K562 (cell line): ENCODE data around the gene SAT1. TPM values are rescaled to one million over a fixed set of nuclear protein-coding genes. Genes with fewer than 3 reads are reported as not detected.

ENCODE experiments used
- ATF1 ChIP-seq, 2 experiments: fragments of 450-650 bp in 1 of 2; IDR thresholded peaks; 2 replicates each; pipeline ENCODE4 v1.6.1; 2016; ENCODE audit warnings: missing compliant biosample characterization in 1 of 2, missing genetic modification characterization in 1 of 2
- BCLAF1 ChIP-seq, 2 experiments: fragments of 450-650 bp in 1 of 2; IDR thresholded peaks; 2 replicates each; pipeline ENCODE4 v1.6.1; 2011 to 2017; ENCODE audit warnings: low read depth in 2 of 2, antibody characterized with exemption in 1 of 2, borderline replicate concordance in 1 of 2, low read length in 1 of 2, mild to moderate bottlenecking in 1 of 2, mixed read lengths in 1 of 2; ENCODE audit not compliant: control insufficient read depth in 1 of 2
- CBX2 ChIP-seq: fragments of 200-600 bp; sonication (generic); IDR thresholded peaks from one replicate; pipeline ENCODE4 v1.6.1; 2012; ENCODE audit warnings: mild to moderate bottlenecking, low read length, inconsistent platforms; ENCODE audit not compliant: insufficient read depth, poor library complexity, severe bottlenecking
- GMEB1 ChIP-seq: fragments of 250-450 bp; sonication (Bioruptor Pico); IDR thresholded peaks from 2 replicates; pipeline ENCODE4 v1.4.0; 2020; ENCODE audit warnings: mild to moderate bottlenecking
- HMBOX1 ChIP-seq: sonication (generic); IDR thresholded peaks from 2 replicates; pipeline ENCODE4 v1.6.1; 2016
- KHSRP ChIP-seq: fragments of 450-650 bp; IDR thresholded peaks from 2 replicates; pipeline ENCODE4 v1.6.1; 2017
- PRDM10 ChIP-seq: fragments of 450-650 bp; IDR thresholded peaks from 2 replicates; pipeline ENCODE4 v1.6.1; 2018; ENCODE audit not compliant: partially characterized antibody
- UBTF ChIP-seq, 2 experiments: IDR thresholded peaks; 2 replicates each; pipeline ENCODE4 v1.6.1; 2012; ENCODE audit warnings: improper control_type of control experiment in 2 of 2, low read depth in 2 of 2, low read length in 2 of 2, borderline replicate concordance in 1 of 2
- XRCC4 ChIP-seq: IDR thresholded peaks from one replicate; pipeline ENCODE4 v1.6.1; 2011; ENCODE audit not compliant: insufficient read depth, insufficient read length; ENCODE audit errors: extremely low read depth
- ZBTB7A ChIP-seq: IDR thresholded peaks from 2 replicates; pipeline ENCODE4 v1.6.1; 2011; ENCODE audit warnings: low read depth, mild to moderate bottlenecking, low read length, moderate library complexity, borderline replicate concordance; ENCODE audit not compliant: control insufficient read depth
- ZNF449 ChIP-seq: fragments of 250-450 bp; sonication (Bioruptor Pico); IDR thresholded peaks from 2 replicates; pipeline ENCODE4 v1.8.0; 2022; ENCODE audit warnings: moderate library complexity, mild to moderate bottlenecking, inconsistent platforms
- polyA plus RNA-seq, 8 experiments: library from polyadenylated mRNA; depleted of rRNA in 4 of 8; stranded (reverse) in 5 of 8; unstranded in 3 of 8; fragments of >200 nt; fragmentation: Nextera tagmentation in 2 of 8; fragmentation: Illumina TruSeq in 1 of 8; extraction: Ambion mirVana in 2 of 8; extraction: Trizol in 1 of 8; gene quantifications; 2 replicates each; pipeline versions ENCODE4 v1.2.1 to v1.2.3, GENCODE V29; 2011 to 2014; ENCODE audit warnings: inconsistent platforms in 1 of 8, missing spikeins in 1 of 8
- total RNA-seq, 7 experiments: library from RNA; depleted of rRNA in 6 of 7; stranded (reverse); fragments of >200 nt in 6 of 7; fragmentation: Illumina TruSeq in 2 of 7; extraction: Trizol in 2 of 7; gene quantifications; 2 replicates each; pipeline versions ENCODE4 v1.2.1 to v1.2.3, GENCODE V29; 2011 to 2021; ENCODE audit warnings: low replicate concordance in 1 of 7

The SAT1 gene
- total and polyA plus RNA-seq, 9 of the 15 experiments (the other 6 are each of a cell fraction or from before 2014, with no cell fraction given) = 47.4 to 194 (median 74.1) TPM

GRCh38 chrX:23782863-23783588, at the start of gene SAT1 (continued):
- TF ChIP-seq PRDM10 (no peak), CBX2 (no peak), ATF1 (CRISPR knock-in tag; IDR thresholded peaks at IDR 0.05) (no peak), ATF1 (tag; IDR thresholded peaks at IDR 0.05) (peak; percentile 91), GMEB1 (no peak), HMBOX1 (no peak), XRCC4 (no peak), ZNF449 (CRISPR knock-in tag) (no peak), ZBTB7A (no peak; the same call in 1 of the 2 replicates), BCLAF1 (IDR thresholded peaks at IDR 0.05; ENCODE audit: borderline replicate concordance in 1 of 2, control insufficient read depth in 1 of 2, low read depth in 2 of 2, low read length in 1 of 2) (0 out of 4 replicates have a peak, but pooled peaks of 1 of the 2 experiments have one; percentile 0), KHSRP (no peak), UBTF (IDR thresholded peaks at IDR 0.05; ENCODE audit: borderline replicate concordance in 1 of 2, low read depth in 2 of 2, low read length in 2 of 2) (peak in 1 of 2 experiments; percentile 68; a peak in 2 of 4 replicates)
